GM12872 (cell line): ENCODE measurements around the gene CHTF18.

ENCODE experiments used
- TF ChIP-seq, protein P1 (sequence below): IDR thresholded peaks from 3 replicates; pipeline ENCODE4 v1.5.1; 2011; ENCODE audit warnings: low read depth, mild to moderate bottlenecking, low read length, moderate library complexity; ENCODE audit not compliant: insufficient read depth

CHTF18 gene

DNA sequence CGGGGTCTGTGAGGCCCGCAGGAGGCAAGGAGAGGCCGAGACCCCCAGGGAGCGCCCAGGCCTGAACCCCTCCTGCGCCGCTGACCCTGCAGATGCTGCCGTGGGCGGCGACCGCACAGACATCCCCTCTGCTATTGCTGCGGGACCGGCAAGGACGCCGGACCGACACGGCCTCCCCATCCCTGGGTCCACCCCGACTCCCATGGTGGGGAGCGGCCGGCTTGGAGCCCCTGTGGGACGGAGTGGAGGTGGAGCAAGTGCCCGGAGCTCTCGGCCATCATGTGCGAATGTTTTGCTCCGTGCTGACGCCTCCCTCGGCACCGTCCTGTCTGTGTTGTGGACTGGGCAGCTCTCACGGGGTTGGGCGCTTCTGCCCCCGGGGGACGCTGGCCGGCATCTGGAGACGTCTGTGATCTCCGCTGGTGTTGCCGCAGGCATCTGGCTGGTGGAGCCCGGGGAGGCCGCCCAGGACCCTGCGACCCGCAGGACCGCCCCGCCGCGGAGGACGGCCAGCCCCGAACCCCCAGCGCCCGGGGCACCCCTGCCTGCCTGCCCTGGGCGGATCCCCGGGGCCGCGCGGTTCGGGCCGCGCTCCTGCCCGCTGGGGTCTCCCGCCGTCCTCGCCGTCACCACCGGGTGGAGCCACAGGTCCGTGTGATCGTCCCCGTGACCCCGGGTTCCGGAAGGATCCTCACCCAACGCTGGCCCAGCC, 24.9 kb downstream of the CHTF18 start:
- TF ChIP-seq, protein P1, sequence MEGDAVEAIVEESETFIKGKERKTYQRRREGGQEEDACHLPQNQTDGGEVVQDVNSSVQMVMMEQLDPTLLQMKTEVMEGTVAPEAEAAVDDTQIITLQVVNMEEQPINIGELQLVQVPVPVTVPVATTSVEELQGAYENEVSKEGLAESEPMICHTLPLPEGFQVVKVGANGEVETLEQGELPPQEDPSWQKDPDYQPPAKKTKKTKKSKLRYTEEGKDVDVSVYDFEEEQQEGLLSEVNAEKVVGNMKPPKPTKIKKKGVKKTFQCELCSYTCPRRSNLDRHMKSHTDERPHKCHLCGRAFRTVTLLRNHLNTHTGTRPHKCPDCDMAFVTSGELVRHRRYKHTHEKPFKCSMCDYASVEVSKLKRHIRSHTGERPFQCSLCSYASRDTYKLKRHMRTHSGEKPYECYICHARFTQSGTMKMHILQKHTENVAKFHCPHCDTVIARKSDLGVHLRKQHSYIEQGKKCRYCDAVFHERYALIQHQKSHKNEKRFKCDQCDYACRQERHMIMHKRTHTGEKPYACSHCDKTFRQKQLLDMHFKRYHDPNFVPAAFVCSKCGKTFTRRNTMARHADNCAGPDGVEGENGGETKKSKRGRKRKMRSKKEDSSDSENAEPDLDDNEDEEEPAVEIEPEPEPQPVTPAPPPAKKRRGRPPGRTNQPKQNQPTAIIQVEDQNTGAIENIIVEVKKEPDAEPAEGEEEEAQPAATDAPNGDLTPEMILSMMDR: peak; percentile 45; the same call in 2 of the 3 replicates

DNA sequence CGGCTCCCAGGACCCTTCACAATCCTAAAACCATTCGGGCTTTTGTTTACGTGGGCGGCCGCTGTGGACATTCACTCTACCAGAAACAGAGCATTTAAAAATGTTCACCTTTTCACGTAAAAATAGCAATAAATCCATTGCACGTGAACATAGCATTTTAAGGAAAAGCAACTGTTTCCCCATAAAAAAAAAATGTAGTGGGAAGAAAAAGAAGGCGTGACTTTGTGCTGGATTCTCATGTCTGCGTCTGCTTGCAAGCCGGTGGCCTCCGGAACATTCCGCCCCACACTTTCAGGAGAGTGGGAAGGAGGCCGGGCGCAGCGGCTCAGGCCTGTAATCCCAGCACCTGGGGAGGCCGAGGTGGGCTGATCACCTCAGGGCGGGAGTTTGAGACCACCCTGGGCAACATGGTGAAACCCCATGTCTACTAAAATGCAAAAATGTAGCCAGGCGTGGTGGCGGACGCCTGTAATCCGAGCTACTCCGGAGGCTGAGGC, 25.5 kb downstream of the CHTF18 start:
- TF ChIP-seq, protein P1: no peak

DNA sequence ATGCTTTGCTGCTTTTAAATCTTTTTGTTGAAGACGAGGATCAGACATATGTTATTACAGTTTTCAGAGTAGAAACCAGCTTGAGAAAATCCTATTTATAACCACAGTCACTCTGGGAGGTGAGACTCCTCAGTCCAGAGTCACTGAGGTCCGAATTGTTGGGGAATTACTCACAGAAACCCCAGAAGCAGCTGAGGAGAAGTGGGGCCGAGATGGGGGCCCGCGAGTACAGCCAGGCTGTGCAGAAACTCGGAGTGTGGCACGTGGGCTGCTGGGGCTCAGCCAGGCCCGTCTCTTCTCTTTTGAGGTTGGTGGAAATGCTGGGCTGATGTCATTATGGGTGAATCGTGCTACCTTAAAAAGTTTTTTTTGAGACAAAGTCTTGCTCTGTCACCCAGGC, 26.6 kb downstream of the CHTF18 start:
- TF ChIP-seq, protein P1: no peak

DNA sequence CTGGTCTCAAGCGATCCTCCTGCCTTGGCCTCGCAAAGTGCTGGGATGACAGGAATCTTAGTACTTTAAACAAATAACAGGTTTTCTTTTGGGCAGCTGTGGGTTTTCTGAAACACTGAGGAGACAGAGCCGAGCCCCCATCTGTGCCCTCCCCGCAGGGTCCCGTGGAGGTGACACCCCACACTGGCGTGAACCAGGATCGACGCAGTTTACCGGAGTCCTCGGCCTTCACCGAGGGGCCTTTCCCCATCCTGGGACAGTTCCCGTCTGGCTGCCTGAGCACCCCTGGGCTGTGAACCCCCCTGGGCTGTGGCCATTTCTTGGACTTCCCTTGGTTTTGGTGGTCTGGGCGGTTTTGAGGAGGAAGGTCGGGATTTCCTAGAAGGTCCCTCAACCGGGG, 27.4 kb downstream of the CHTF18 start:
- TF ChIP-seq, protein P1: no peak

DNA sequence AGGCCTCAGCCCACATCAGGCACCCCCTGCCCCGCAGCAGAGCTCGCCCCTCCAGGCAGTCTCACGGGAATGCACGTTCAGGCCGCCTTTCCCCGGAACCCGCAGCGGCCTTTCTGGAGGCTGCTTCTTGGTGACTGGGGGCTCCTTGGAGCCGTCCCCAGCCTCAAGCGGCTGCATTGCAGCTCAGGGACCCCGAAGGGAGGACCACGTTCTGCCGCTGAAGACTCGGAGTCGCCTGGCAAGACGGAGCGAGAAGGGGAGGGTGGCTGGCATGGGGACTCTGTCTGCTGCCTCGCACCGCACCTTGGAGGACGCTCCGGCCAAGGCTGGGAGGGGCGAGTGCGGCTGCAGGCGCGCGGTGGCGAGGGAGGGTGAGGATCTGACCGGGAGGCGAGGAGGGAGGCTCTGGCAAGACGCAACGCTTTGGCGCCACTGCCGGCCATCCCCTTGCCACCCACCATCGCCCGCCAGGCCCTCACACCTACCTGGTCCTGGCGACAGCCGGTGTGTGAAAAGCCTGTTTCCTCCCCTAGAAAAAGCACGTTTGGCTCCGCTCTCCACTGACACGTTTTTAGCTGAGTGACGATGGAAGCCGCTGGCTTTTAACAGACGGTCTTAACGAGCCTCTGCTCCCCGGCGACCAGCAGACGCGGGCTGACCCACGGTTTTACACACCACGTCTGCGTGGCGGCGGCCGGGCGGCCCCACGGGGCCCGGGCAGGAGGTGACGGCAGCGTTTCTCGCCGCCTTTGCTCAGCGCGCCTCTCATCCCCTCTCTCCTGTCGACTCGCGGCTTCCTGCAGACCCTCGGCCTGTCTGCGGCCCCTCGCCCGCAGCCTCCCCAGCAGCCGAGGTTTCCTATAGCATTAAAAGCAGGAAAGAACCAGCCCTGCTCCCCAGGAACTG, 28.8 kb downstream of the CHTF18 start:
- TF ChIP-seq, protein P1: no peak

DNA sequence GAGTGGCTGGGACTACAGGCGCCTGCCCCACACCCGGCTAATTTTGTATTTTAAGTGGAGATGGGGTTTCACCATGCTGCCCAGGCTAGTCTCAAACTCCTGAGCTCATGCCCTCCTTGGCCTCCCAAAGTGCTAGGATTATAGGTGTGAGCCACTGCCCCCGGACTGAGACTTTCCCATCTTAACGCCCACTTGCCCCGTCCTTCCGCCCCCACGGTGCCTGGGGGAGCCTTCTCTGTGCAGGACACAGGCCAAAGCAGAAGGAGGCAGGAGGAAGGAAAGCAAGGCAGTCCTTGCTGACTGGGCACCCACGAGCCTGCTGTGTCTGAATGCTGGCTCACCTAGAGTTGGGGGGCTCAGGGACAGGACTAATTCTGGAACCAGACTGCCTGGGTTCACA, 29.7 kb downstream of the CHTF18 start:
- TF ChIP-seq, protein P1: no peak

DNA sequence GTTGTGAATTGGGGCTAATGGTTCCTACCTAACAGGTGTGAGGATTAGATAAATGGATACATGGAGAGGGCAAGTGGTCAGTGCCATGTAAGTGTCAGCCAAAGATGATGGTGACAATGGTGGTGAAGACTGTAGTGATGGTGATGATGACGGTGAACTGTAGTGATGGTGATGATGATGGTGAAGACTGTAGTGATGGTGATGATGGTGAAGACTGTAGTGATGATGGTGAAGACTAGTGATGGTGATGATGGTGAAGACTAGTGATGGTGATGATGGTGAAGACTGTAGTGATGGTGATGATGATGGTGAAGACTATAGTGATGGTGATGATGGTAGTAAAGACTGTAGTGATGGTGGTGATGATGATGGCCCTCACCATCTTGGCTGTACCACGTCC, 30.2 kb downstream of the CHTF18 start:
- TF ChIP-seq, protein P1: no peak
